Measurements from ENCODE around the gene PPP1R11. TPM values are rescaled to one million over a fixed set of nuclear protein-coding genes. Genes with fewer than 3 reads are reported as not detected.

Gene PPP1R11
- total and polyA plus RNA-seq, 2 of the 13 experiments (the other 11 are each of a cell fraction or from before 2014, with no cell fraction given), result 32.1 to 58.9 TPM

DNA sequence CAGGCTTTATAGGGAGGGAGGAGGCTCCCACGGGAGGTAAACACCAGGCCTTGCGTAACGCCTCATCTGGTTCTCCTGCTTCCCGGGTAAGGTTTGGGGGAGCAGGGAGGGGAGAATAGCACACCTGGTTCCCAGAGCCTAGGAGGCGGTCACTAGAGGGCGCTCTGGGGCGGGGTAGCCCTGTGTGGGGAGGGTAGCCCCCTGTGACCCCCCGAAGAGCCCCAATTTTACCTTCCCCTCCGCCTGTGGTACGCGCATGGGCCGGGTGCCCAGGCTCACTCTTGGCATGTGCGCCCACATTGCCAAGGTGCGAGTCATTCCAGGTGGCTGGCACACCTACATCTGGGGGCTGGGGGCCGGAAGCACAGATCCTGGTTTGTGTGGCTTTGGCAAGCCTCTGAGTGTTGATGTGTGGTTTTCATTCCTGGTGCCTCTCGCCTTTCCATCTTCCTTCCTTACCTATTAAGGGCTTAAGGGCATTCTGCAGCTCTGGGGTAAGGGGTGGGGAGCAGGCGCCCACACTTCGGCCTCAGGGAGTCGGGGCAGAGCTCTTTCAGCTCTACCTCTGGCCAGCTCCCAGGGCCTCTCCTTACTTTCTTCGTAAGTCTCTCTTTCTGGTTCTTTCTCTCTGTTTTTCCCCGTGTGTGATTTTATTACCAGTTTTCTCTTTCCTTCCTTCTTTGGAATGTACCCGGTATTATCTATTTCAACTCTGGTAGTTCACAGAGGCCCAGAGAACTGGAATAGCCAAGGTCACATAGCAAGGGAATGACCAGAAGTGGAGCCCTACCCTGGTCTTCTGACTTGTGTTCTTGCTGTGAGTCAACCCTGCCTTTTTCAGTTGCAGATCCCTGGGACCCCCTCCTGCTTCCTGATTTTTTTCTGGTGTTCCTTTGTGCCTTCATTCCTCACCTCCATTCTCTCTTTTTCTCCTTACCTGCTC lies 9.1 kb downstream of the PPP1R11 start (continued):
- TF ChIP-seq, protein P1, sequence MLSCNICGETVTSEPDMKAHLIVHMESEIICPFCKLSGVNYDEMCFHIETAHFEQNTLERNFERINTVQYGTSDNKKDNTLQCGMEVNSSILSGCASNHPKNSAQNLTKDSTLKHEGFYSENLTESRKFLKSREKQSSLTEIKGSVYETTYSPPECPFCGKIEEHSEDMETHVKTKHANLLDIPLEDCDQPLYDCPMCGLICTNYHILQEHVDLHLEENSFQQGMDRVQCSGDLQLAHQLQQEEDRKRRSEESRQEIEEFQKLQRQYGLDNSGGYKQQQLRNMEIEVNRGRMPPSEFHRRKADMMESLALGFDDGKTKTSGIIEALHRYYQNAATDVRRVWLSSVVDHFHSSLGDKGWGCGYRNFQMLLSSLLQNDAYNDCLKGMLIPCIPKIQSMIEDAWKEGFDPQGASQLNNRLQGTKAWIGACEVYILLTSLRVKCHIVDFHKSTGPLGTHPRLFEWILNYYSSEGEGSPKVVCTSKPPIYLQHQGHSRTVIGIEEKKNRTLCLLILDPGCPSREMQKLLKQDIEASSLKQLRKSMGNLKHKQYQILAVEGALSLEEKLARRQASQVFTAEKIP (CRISPR knock-in tag; IDR thresholded peaks at IDR 0.05; ENCODE audit: borderline replicate concordance), result no peak
- 0 out of 2 replicates have a peak, but pooled peaks have one; percentile 18 for TF ChIP-seq KDM2A (CRISPR knock-in tag; IDR thresholded peaks at IDR 0.05; ENCODE audit: borderline replicate concordance, low read depth)
- no peak for TF ChIP-seq STAT6 (CRISPR knock-in tag; IDR thresholded peaks at IDR 0.05; ENCODE audit: borderline replicate concordance)
- TF ChIP-seq FOXK2 (IDR thresholded peaks at IDR 0.05), result no peak
- TF ChIP-seq, protein P2, sequence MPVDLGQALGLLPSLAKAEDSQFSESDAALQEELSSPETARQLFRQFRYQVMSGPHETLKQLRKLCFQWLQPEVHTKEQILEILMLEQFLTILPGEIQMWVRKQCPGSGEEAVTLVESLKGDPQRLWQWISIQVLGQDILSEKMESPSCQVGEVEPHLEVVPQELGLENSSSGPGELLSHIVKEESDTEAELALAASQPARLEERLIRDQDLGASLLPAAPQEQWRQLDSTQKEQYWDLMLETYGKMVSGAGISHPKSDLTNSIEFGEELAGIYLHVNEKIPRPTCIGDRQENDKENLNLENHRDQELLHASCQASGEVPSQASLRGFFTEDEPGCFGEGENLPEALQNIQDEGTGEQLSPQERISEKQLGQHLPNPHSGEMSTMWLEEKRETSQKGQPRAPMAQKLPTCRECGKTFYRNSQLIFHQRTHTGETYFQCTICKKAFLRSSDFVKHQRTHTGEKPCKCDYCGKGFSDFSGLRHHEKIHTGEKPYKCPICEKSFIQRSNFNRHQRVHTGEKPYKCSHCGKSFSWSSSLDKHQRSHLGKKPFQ (CRISPR knock-in tag; IDR thresholded peaks at IDR 0.05; ENCODE audit: insufficient replicate concordance), result no peak
- no peak for TF ChIP-seq RORA (CRISPR knock-in tag; IDR thresholded peaks at IDR 0.05)
- TF ChIP-seq TFDP1 (CRISPR knock-in tag; IDR thresholded peaks at IDR 0.05; ENCODE audit: borderline replicate concordance), result no peak
- 0 out of 2 replicates have a peak, but pooled peaks have one; percentile 9 for TF ChIP-seq ZNF780A (CRISPR knock-in tag; IDR thresholded peaks at IDR 0.05)
- TF ChIP-seq ZNF251 (CRISPR knock-in tag; IDR thresholded peaks at IDR 0.05), result no peak
- no peak for TF ChIP-seq ZNF234 (CRISPR knock-in tag; conservative IDR thresholded peaks at IDR 0.05)
- TF ChIP-seq, protein P3, sequence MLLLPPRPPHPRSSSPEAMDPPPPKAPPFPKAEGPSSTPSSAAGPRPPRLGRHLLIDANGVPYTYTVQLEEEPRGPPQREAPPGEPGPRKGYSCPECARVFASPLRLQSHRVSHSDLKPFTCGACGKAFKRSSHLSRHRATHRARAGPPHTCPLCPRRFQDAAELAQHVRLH (CRISPR knock-in tag; IDR thresholded peaks at IDR 0.05; ENCODE audit: borderline replicate concordance, low read depth), result peak; percentile 49; the same call in 1 of the 2 replicates
- no peak for TF ChIP-seq SMAD9 (CRISPR knock-in tag; IDR thresholded peaks at IDR 0.05)
- TF ChIP-seq ZNF30 (CRISPR knock-in tag; IDR thresholded peaks at IDR 0.05), result no peak
- no peak for TF ChIP-seq TCF7L2 (IDR thresholded peaks at IDR 0.05; ENCODE audit: low read depth, low read length)
- TF ChIP-seq, protein P4, sequence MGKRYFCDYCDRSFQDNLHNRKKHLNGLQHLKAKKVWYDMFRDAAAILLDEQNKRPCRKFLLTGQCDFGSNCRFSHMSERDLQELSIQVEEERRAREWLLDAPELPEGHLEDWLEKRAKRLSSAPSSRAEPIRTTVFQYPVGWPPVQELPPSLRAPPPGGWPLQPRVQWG (CRISPR knock-in tag; IDR thresholded peaks at IDR 0.05; ENCODE audit: borderline replicate concordance, low read depth), result no peak
- no peak for TF ChIP-seq NR3C1 (CRISPR knock-in tag; IDR thresholded peaks at IDR 0.05)
- TF ChIP-seq FIP1L1 (IDR thresholded peaks at IDR 0.05; ENCODE audit: borderline replicate concordance, insufficient read depth, low read depth, low read length), result no peak
- TF ChIP-seq, protein P5, sequence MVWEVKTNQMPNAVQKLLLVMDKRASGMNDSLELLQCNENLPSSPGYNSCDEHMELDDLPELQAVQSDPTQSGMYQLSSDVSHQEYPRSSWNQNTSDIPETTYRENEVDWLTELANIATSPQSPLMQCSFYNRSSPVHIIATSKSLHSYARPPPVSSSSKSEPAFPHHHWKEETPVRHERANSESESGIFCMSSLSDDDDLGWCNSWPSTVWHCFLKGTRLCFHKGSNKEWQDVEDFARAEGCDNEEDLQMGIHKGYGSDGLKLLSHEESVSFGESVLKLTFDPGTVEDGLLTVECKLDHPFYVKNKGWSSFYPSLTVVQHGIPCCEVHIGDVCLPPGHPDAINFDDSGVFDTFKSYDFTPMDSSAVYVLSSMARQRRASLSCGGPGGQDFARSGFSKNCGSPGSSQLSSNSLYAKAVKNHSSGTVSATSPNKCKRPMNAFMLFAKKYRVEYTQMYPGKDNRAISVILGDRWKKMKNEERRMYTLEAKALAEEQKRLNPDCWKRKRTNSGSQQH (CRISPR knock-in tag; IDR thresholded peaks at IDR 0.05; ENCODE audit: low read depth), result peak; percentile 73; the same call in 1 of the 2 replicates
